HCT116 (cell line): Measurements from ENCODE around the gene MNT. TPM values are rescaled to one million over a fixed set of nuclear protein-coding genes. Genes with fewer than 3 reads are reported as not detected.
A peak's percentile ranks its signal among the peaks of the same experiment; 100 is the strongest.

ENCODE experiments used
- ATAC-seq: fragments of 200-7000 bp; cut with Tn5 transposase; 2 replicates; pipeline ENCODE4 v1.9.1; 2020; ENCODE audit warnings: mild to moderate bottlenecking, moderate library complexity
- BruUV-seq: library from RNA; stranded (reverse); fragments of 400-500 nt; replicated peaks from 2 replicates; lab custom pipeline; 2021; lab: Mats Ljungman, UMichigan
- CTCF ChIA-PET: fragments of 300-600 bp; sonication (Branson Sonifier 250); formaldehyde crosslinking; loops from one replicate; lab custom pipeline; 2021; ENCODE audit warnings: antibody characterized with exemption; lab: Charles Lee
- POLR2A ChIA-PET: fragments of 300-600, 350-600 bp; sonication (Branson Sonifier 250); formaldehyde crosslinking; loops from one replicate; lab custom pipeline; 2021; ENCODE audit warnings: antibody characterized with exemption; lab: Charles Lee
- RAD21 ChIA-PET, 2 experiments: fragments of 300-600 bp; sonication (Branson Sonifier 250); formaldehyde crosslinking; loops; one replicate each; lab custom pipeline; 2023; ENCODE audit warnings: low total read pairs in 2 of 2; ENCODE audit not compliant: uncharacterized antibody in 2 of 2, unreplicated experiment in 2 of 2, low non-redundant PET in 1 of 2; lab: Charles Lee
- DNase-seq: peaks from one replicate; pipeline ENCODE4 v3.0.0-alpha.2; 2010; ENCODE audit warnings: low read depth, low spot score
- H2AFZ ChIP-seq: fragments of 200-600 bp; shearing (Covaris generic), sonication (generic); 2 replicates; pipeline ENCODE4 v1.6.1; 2017; ENCODE audit warnings: low read depth, mixed run types, mixed read lengths, antibody characterized with exemption, low read length; ENCODE audit not compliant: poor library complexity, severe bottlenecking
- H3K27ac ChIP-seq: 2 replicates; pipeline ENCODE4 v1.5.1; 2012; ENCODE audit warnings: low read depth, low read length
- H3K27me3 ChIP-seq: fragments of 200-600 bp; sonication (generic); 2 replicates; pipeline ENCODE4 v1.6.1; 2016; ENCODE audit warnings: mixed run types, low read length, mixed read lengths; ENCODE audit not compliant: insufficient read depth
- H3K36me3 ChIP-seq, 2 experiments: fragments of 200-500 bp in 1 of 2; fragments of 200-600 bp in 1 of 2; sonication (Bioruptor generic) in 1 of 2; sonication (generic) in 1 of 2; 2 replicates each; pipeline versions ENCODE4 v1.5.1 to v1.6.1; 2014 to 2016; ENCODE audit warnings: low read length in 2 of 2, inconsistent platforms in 1 of 2, mixed read lengths in 1 of 2, mixed run types in 1 of 2; ENCODE audit not compliant: insufficient read depth in 2 of 2, control insufficient read depth in 1 of 2
- H3K4me1 ChIP-seq, 2 experiments: fragments of 200-600 bp in 1 of 2; sonication (generic) in 1 of 2; 2 replicates each; pipeline versions ENCODE4 v1.5.1 to v1.6.1; 2012 to 2017; ENCODE audit warnings: low read length in 2 of 2, inconsistent platforms in 1 of 2, mild to moderate bottlenecking in 1 of 2, mixed read lengths in 1 of 2, mixed run types in 1 of 2, moderate library complexity in 1 of 2; ENCODE audit not compliant: insufficient read depth in 2 of 2, control insufficient read depth in 1 of 2
- H3K4me2 ChIP-seq: fragments of 200-600 bp; sonication (generic); 2 replicates; pipeline ENCODE4 v1.6.1; 2017; ENCODE audit warnings: mixed run types, low read length, mixed read lengths
- H3K4me3 ChIP-seq, 2 experiments: fragments of 200-600 bp in 1 of 2; sonication (generic) in 1 of 2; replicated peaks in 1 of 2; 2 replicates each; pipeline ENCODE4 v1.5.1; 2011 to 2016; ENCODE audit warnings: low read length in 2 of 2, control low read depth in 1 of 2, low read depth in 1 of 2, mild to moderate bottlenecking in 1 of 2, mixed read lengths in 1 of 2, mixed run types in 1 of 2
- H3K79me2 ChIP-seq: fragments of 200-600 bp; sonication (generic); 2 replicates; pipeline ENCODE4 v1.6.1; 2017; ENCODE audit warnings: mild to moderate bottlenecking, mixed run types, low read length, moderate library complexity, mixed read lengths; ENCODE audit not compliant: insufficient read depth
- H3K9ac ChIP-seq: fragments of 200-600 bp; sonication (generic); 2 replicates; pipeline ENCODE4 v1.6.1; 2016; ENCODE audit warnings: low read length, mixed read lengths
- H3K9me2 ChIP-seq: fragments of 200-600 bp; sonication (generic), shearing (Covaris generic); 2 replicates; pipeline ENCODE4 v1.6.1; 2017; ENCODE audit warnings: mixed run types, mild to moderate bottlenecking, moderate library complexity; ENCODE audit not compliant: insufficient read depth
- H3K9me3 ChIP-seq, 2 experiments: fragments of 200-500 bp in 1 of 2; fragments of 200-600 bp in 1 of 2; sonication (Bioruptor generic) in 1 of 2; sonication (generic) in 1 of 2; 2 replicates each; pipeline ENCODE4 v1.6.1; 2014 to 2017; ENCODE audit warnings: low read length in 2 of 2, mixed read lengths in 2 of 2, inconsistent platforms in 1 of 2, low read depth in 1 of 2, mild to moderate bottlenecking in 1 of 2, mixed run types in 1 of 2, moderate library complexity in 1 of 2; ENCODE audit not compliant: control insufficient read depth in 1 of 2, insufficient read depth in 1 of 2
- H4K20me1 ChIP-seq: fragments of 200-600 bp; sonication (generic), shearing (Covaris generic); 2 replicates; pipeline ENCODE4 v1.6.1; 2017; ENCODE audit warnings: mixed run types, mild to moderate bottlenecking, moderate library complexity; ENCODE audit not compliant: insufficient read depth
- CTCF ChIP-seq, 3 experiments: fragments of 200-600 bp in 1 of 3; sonication (generic) in 1 of 3; IDR thresholded peaks in 2 of 3; conservative IDR thresholded peaks in 1 of 3; 2 replicates each; pipeline ENCODE4 v1.5.1; 2012 to 2017; ENCODE audit warnings: low read depth in 2 of 3, low read length in 2 of 3, antibody characterized with exemption in 1 of 3, borderline replicate concordance in 1 of 3, control low read depth in 1 of 3, mild to moderate bottlenecking in 1 of 3, mixed read lengths in 1 of 3, mixed run types in 1 of 3, moderate library complexity in 1 of 3; ENCODE audit not compliant: insufficient read depth in 1 of 3
- EGR1 ChIP-seq: IDR thresholded peaks from 2 replicates; pipeline ENCODE4 v1.6.1; 2012; ENCODE audit warnings: low read depth
- MAX ChIP-seq: IDR thresholded peaks from 2 replicates; pipeline ENCODE4 v1.6.1; 2012
- RAD21 ChIP-seq: IDR thresholded peaks from 2 replicates; pipeline ENCODE4 v1.6.1; 2012; ENCODE audit warnings: low read depth, mild to moderate bottlenecking
- REST ChIP-seq: IDR thresholded peaks from 2 replicates; pipeline ENCODE4 v1.6.1; 2012; ENCODE audit warnings: low read depth
- ZFX ChIP-seq: fragments of 450-650 bp; IDR thresholded peaks from 2 replicates; pipeline ENCODE4 v1.6.1; 2017
- intact Hi-C: fragments of 100-400 bp; cut with micrococcal nuclease; formaldehyde crosslinking; loops from 2 replicates; pipeline ENCODE4 v1.10.0; 2022
- total RNA-seq: library from RNA; stranded (reverse); gene quantifications from one replicate; pipeline ENCODE4 v1.2.1, GENCODE V29; 2021; ENCODE audit not compliant: unreplicated experiment

The MNT gene
- total RNA-seq, 1 experiment from 2014 or later: 37.0 TPM

GRCh38 chr17:2423271-2423670, 22.4 kb upstream of the MNT start (continued):
- no peak for TF ChIP-seq REST

- no peaks in the 10 kb centered on the region for H3K4me1 ChIP-seq
- H3K79me2 ChIP-seq: 0 out of 2 replicates have a peak, but pooled peaks cover 4% of the 10 kb centered on the region
- ChIA-PET CTCF (interaction anchor here (0.7 kb wide), 1 partner anchor 93 kb away, joined by 3 read pairs; no protein-coding TSS in a partner anchor), RAD21 (no interaction called here), POLR2A (no interaction called here)
- ATAC-seq: peak; percentile 49; the same call in 1 of the 2 replicates
- BruUV-seq: no TSS peak
- peak in 1 of 3 experiments; percentile 18; a peak in 2 of 6 replicates for TF ChIP-seq CTCF (IDR thresholded peaks at IDR 0.05 in 2 of 3, conservative IDR thresholded peaks at IDR 0.05 in 1 of 3; ENCODE audit: borderline replicate concordance in 1 of 3, insufficient read depth in 1 of 3, low read depth in 2 of 3, low read length in 2 of 3)
- TF ChIP-seq ZFX: no peak
- TF ChIP-seq MAX: no peak
- TF ChIP-seq RAD21: peak; percentile 55
- TF ChIP-seq EGR1: no peak
- no peak overlapping the region for H3K4me3 ChIP-seq
- H3K27me3 ChIP-seq: no peaks in the 10 kb centered on the region
- H2AFZ ChIP-seq: no peak overlapping the region
- H3K36me3 ChIP-seq: peaks cover 9 to 15% of the 10 kb centered on the region in 2 experiments; a peak in 2 of 4 replicates
- H3K9me3 ChIP-seq: no peaks in the 10 kb centered on the region
- no peaks in the 10 kb centered on the region for H3K9me2 ChIP-seq
- no peak overlapping the region for H3K4me2 ChIP-seq
- no peaks in the 10 kb centered on the region for H4K20me1 ChIP-seq
- intact Hi-C loops: loop anchor here (10.0 kb wide), 1 partner anchor 253 kb away; no protein-coding TSS in a partner anchor
- no peak for DNase-seq
- H3K27ac ChIP-seq: no peak overlapping the region
- H3K9ac ChIP-seq: no peak overlapping the region
Measured at GRCh38 chr17:2421315-2422147, 20.7 kb upstream of the MNT start.
